ENCODE results near the gene BLCAP. TPM values are rescaled to one million over a fixed set of nuclear protein-coding genes. Genes with fewer than 3 reads are reported as not detected.

Gene BLCAP
- total RNA-seq, 1 donor from 2014 or later: 91.8 TPM

DNA sequence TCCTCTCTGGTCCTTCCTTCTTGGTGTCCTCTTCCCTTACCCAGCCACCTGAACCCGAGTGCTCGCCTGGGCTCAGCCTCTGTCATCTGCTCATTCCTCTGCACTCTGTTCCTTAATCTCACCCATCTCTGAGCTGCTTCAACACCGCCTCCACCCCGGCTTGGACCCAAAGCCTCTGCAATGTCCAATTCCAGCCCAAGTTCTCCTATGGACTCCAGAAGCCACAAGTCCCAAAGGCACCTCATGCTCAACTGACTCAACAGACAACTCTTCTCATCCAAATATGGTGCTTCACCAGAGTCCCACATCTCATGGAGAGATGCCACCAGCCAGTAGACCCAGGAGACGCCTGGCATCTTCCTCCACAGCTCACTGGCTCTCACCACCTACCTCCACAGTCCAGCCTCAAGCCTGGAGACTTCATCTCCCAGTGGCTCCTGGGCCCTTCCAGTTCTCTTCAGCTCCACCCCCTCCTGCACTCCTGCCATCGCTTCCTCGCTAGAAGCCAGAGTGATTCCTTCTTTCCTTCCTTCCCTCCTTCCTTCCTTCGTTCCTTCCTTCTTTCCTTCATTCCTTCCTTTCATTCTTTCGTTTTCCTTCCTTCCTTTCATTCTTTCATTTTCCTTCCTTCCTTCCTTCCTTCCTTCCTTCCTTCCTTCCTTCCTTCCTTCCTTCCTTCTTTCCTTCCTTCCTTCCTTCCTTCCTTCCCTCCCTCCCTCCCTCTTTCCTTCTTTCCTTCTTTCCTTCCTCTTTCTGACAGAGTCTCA, 47.6 kb downstream of the BLCAP start:
- H3K27ac ChIP-seq (replicated peaks): no peak overlapping the region
- intact Hi-C loops (cut with micrococcal nuclease): no loop called here
- H3K4me3 ChIP-seq: no peak overlapping the region
- H3K9me3 ChIP-seq (replicated peaks): no peaks in the 10 kb centered on the region
- H3K4me1 ChIP-seq: no peaks in the 10 kb centered on the region
- peaks cover 13% of the 10 kb centered on the region for H3K27me3 ChIP-seq (ENCODE audit: low read depth)
- no peaks in the 10 kb centered on the region for H3K36me3 ChIP-seq
- TF ChIP-seq, protein P1, sequence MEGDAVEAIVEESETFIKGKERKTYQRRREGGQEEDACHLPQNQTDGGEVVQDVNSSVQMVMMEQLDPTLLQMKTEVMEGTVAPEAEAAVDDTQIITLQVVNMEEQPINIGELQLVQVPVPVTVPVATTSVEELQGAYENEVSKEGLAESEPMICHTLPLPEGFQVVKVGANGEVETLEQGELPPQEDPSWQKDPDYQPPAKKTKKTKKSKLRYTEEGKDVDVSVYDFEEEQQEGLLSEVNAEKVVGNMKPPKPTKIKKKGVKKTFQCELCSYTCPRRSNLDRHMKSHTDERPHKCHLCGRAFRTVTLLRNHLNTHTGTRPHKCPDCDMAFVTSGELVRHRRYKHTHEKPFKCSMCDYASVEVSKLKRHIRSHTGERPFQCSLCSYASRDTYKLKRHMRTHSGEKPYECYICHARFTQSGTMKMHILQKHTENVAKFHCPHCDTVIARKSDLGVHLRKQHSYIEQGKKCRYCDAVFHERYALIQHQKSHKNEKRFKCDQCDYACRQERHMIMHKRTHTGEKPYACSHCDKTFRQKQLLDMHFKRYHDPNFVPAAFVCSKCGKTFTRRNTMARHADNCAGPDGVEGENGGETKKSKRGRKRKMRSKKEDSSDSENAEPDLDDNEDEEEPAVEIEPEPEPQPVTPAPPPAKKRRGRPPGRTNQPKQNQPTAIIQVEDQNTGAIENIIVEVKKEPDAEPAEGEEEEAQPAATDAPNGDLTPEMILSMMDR (IDR thresholded peaks at IDR 0.05; ENCODE audit: borderline replicate concordance): no peak
- no peak for DNase-seq

- Histone ChIP-seq H3K4me3 (no peak overlapping the region), H3K36me3 (no peaks in the 10 kb centered on the region), H3K4me1 (no peaks in the 10 kb centered on the region), H3K9me3 (replicated peaks) (no peaks in the 10 kb centered on the region), H3K27me3 (ENCODE audit: low read depth) (peaks cover 13% of the 10 kb centered on the region), H3K27ac (replicated peaks) (no peak overlapping the region)
- TF ChIP-seq, protein P1 (IDR thresholded peaks at IDR 0.05; ENCODE audit: borderline replicate concordance): no peak
- intact Hi-C loops (cut with micrococcal nuclease): no loop called here
- DNase-seq: no peak
Measured at GRCh38 chr20:37479266-37479665, 48.4 kb downstream of the BLCAP start.

DNA sequence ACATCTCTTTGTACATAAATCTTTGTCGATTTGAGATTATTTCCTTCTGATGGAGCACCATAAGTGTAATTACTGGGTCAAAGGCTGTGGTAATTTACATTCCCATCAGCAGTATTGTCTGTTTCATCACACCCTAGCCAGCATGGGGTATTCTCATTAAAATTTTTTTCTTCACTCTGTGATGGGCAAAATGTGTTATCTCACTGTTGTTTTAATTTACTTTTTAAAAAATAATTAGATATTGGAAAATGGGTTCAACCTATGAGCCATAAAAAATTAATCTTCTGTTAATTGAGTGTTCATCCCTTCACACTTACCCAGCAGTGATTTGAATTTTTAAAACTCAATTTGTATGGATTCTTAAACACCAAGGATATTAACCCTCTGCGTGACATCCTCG, 50.6 kb downstream of the BLCAP start:
- peaks cover 13% of the 10 kb centered on the region for H3K27me3 ChIP-seq (ENCODE audit: low read depth)
- H3K36me3 ChIP-seq: no peaks in the 10 kb centered on the region
- H3K4me3 ChIP-seq: no peak overlapping the region
- TF ChIP-seq, protein P1 (IDR thresholded peaks at IDR 0.05; ENCODE audit: borderline replicate concordance): no peak
- DNase-seq: no peak
- H3K27ac ChIP-seq (replicated peaks): no peak overlapping the region
- H3K4me1 ChIP-seq: no peaks in the 10 kb centered on the region
- no peaks in the 10 kb centered on the region for H3K9me3 ChIP-seq (replicated peaks)
- intact Hi-C loops (cut with micrococcal nuclease): no loop called here

GRCh38 chr20:37475252-37475651, 52.4 kb downstream of the BLCAP start:
- no peak for DNase-seq
- TF ChIP-seq, protein P1 (IDR thresholded peaks at IDR 0.05; ENCODE audit: borderline replicate concordance): no peak
- H3K27me3 ChIP-seq (ENCODE audit: low read depth): peaks cover 13% of the 10 kb centered on the region
- no peaks in the 10 kb centered on the region for H3K36me3 ChIP-seq
- intact Hi-C loops (cut with micrococcal nuclease): no loop called here
- no peak overlapping the region for H3K4me3 ChIP-seq
- no peak overlapping the region for H3K27ac ChIP-seq (replicated peaks)
- H3K9me3 ChIP-seq (replicated peaks): no peaks in the 10 kb centered on the region
- H3K4me1 ChIP-seq: no peaks in the 10 kb centered on the region

- Histone ChIP-seq H3K9me3 (replicated peaks) (no peaks in the 10 kb centered on the region), H3K4me1 (no peaks in the 10 kb centered on the region), H3K36me3 (no peaks in the 10 kb centered on the region), H3K4me3 (no peak overlapping the region), H3K27me3 (ENCODE audit: low read depth) (peaks cover 13% of the 10 kb centered on the region), H3K27ac (replicated peaks) (no peak overlapping the region)
- TF ChIP-seq, protein P1 (IDR thresholded peaks at IDR 0.05; ENCODE audit: borderline replicate concordance): no peak
- intact Hi-C loops (cut with micrococcal nuclease): no loop called here
- DNase-seq: no peak
Measured at GRCh38 chr20:37474386-37474785, 53.3 kb downstream of the BLCAP start.

Data from left ventricle myocardium inferior (tissue), 1 donor.